Keratinocyte (primary cell): Measurements from ENCODE around the gene LCTL. TPM values are rescaled to one million over a fixed set of nuclear protein-coding genes. Genes with fewer than 3 reads are reported as not detected.

ENCODE experiments used
- DNase-seq: peaks from one replicate; pipeline ENCODE4 v3.0.0-alpha.2; 2011; ENCODE audit warnings: low read depth, missing footprints, low spot score
- FAIRE-seq: peaks from 2 replicates; lab custom pipeline; 2011; peaks lifted over from hg19 to GRCh38; lab: Jason Lieb, UNC
- H2AFZ ChIP-seq: 2 replicates; pipeline ENCODE4 v1.6.0; 2012; ENCODE audit warnings: low read length, control low read depth, inconsistent platforms; ENCODE audit not compliant: control insufficient read depth
- H3K27ac ChIP-seq: 2 replicates; pipeline ENCODE4 v1.5.1; 2011; ENCODE audit warnings: low read length; ENCODE audit not compliant: control insufficient read depth, insufficient read depth
- H3K27me3 ChIP-seq: 3 replicates; pipeline ENCODE4 v1.6.0; 2011; ENCODE audit warnings: low read length; ENCODE audit not compliant: control insufficient read depth, insufficient read depth; ENCODE audit errors: extremely low read depth
- H3K36me3 ChIP-seq, 2 experiments: 2 replicates in 1 of 2; 3 replicates in 1 of 2; pipeline ENCODE4 v1.5.1; 2011; ENCODE audit warnings: low read length in 2 of 2, mild to moderate bottlenecking in 1 of 2; ENCODE audit not compliant: control insufficient read depth in 2 of 2, insufficient read depth in 2 of 2; ENCODE audit errors: extremely low read depth in 1 of 2
- H3K4me1 ChIP-seq: 3 replicates; pipeline ENCODE4 v1.5.1; 2011; ENCODE audit warnings: low read length; ENCODE audit not compliant: control insufficient read depth, insufficient read depth; ENCODE audit errors: extremely low read depth
- H3K4me2 ChIP-seq: 3 replicates; pipeline ENCODE4 v1.6.0; 2011; ENCODE audit warnings: low read depth, low read length; ENCODE audit not compliant: control insufficient read depth, insufficient read depth; ENCODE audit errors: extremely low read depth
- H3K4me3 ChIP-seq, 3 experiments: fragments of 200-600 bp in 1 of 3; sonication (generic) in 1 of 3; 2 replicates in 2 of 3; 3 replicates in 1 of 3; pipeline ENCODE4 v1.5.1; 2011 to 2016; ENCODE audit warnings: low read length in 3 of 3, mild to moderate bottlenecking in 3 of 3, control low read depth in 2 of 3, inconsistent platforms in 1 of 3, low read depth in 1 of 3, mixed read lengths in 1 of 3, mixed run types in 1 of 3, moderate library complexity in 1 of 3; ENCODE audit not compliant: control insufficient read depth in 2 of 3, insufficient read depth in 2 of 3; ENCODE audit errors: extremely low read depth in 1 of 3
- H3K79me2 ChIP-seq: 2 replicates; pipeline ENCODE4 v1.6.0; 2012; ENCODE audit warnings: low read length; ENCODE audit not compliant: control insufficient read depth, insufficient read depth
- H3K9ac ChIP-seq: 3 replicates; pipeline ENCODE4 v1.6.0; 2011; ENCODE audit warnings: low read length; ENCODE audit not compliant: control insufficient read depth, insufficient read depth; ENCODE audit errors: extremely low read depth
- H3K9me1 ChIP-seq: 3 replicates; pipeline ENCODE4 v1.6.0; 2011; ENCODE audit warnings: low read length; ENCODE audit not compliant: control insufficient read depth, insufficient read depth; ENCODE audit errors: extremely low read depth
- H3K9me3 ChIP-seq: 2 replicates; pipeline ENCODE4 v1.5.1; 2012; ENCODE audit warnings: low read depth, low read length; ENCODE audit not compliant: control insufficient read depth
- H4K20me1 ChIP-seq: 3 replicates; pipeline ENCODE4 v1.6.0; 2011; ENCODE audit warnings: low read length; ENCODE audit not compliant: control insufficient read depth, insufficient read depth; ENCODE audit errors: extremely low read depth
- CTCF ChIP-seq, 3 experiments: IDR thresholded peaks in 1 of 3; conservative IDR thresholded peaks in 1 of 3; optimal IDR thresholded peaks in 1 of 3; 2 replicates in 2 of 3; 3 replicates in 1 of 3; pipeline versions ENCODE3 to v1.5.1; 2011; ENCODE audit warnings: low read length in 3 of 3, mild to moderate bottlenecking in 3 of 3, moderate library complexity in 2 of 3, control low read depth in 1 of 3, inconsistent platforms in 1 of 3; ENCODE audit not compliant: insufficient read depth in 2 of 3; ENCODE audit errors: extremely low read depth in 1 of 3
- EZH2 ChIP-seq: IDR thresholded peaks from one replicate; pipeline ENCODE4 v1.6.1; 2012; ENCODE audit warnings: inconsistent platforms, mild to moderate bottlenecking, low read length, moderate library complexity
- dilution Hi-C: fragments of 300-500 bp; cut with MboI; formaldehyde crosslinking; loops from one replicate; pipeline ENCODE4 v1.7.0; 2020; ENCODE audit warnings: low sequenced_read_pairs; ENCODE audit not compliant: extremely low pct_ligation_motif_present
- polyA plus RNA-seq, 5 experiments: library from polyadenylated mRNA; depleted of rRNA in 3 of 5; stranded (reverse) in 3 of 5; stranded (forward) in 1 of 5; unstranded in 1 of 5; fragments of >200 nt; gene quantifications; 1 replicate in 1 of 5; 2 replicates in 3 of 5; 3 replicates in 1 of 5; pipeline versions ENCODE4 v1.2.1 to v1.2.3, GENCODE V29; 2011 to 2012; ENCODE audit warnings: missing spikeins in 2 of 5, low read depth in 1 of 5, low replicate concordance in 1 of 5

LCTL gene
- polyA plus RNA-seq, 1 donor (not counting 4 experiments of a cell fraction or from before 2014, with no cell fraction given), result 0.38 TPM

- Histone ChIP-seq H2AFZ (peak overlapping the region; percentile 94), H3K27ac (peak overlapping the region; percentile 99), H3K36me3 (peaks cover 13 to 26% of the 10 kb centered on the region in 2 experiments), H3K4me1 (peaks cover 17% of the 10 kb centered on the region), H3K9me3 (no peaks in the 10 kb centered on the region), H4K20me1 (peaks cover 10% of the 10 kb centered on the region), H3K4me2 (peak overlapping the region; percentile 91), H3K27me3 (no peaks in the 10 kb centered on the region), H3K9ac (peak overlapping the region; percentile 98), H3K4me3 (peak overlapping the region; percentile 89 to 99 (median 98)), H3K79me2 (peaks cover 70% of the 10 kb centered on the region), H3K9me1 (no peaks in the 10 kb centered on the region)
- dilution Hi-C loops, result no loop called here
- FAIRE-seq (no peak), DNase-seq (no peak)
- TF ChIP-seq CTCF (optimal IDR thresholded peaks at IDR 0.05 in 1 of 3, IDR thresholded peaks at IDR 0.05 in 1 of 3, conservative IDR thresholded peaks at IDR 0.05 in 1 of 3; ENCODE audit: extremely low read depth in 1 of 3, insufficient read depth in 2 of 3, low read length in 3 of 3), result no peak
Observed at GRCh38 chr15:66505818-66506217, 60.0 kb downstream of the LCTL start.

DNA sequence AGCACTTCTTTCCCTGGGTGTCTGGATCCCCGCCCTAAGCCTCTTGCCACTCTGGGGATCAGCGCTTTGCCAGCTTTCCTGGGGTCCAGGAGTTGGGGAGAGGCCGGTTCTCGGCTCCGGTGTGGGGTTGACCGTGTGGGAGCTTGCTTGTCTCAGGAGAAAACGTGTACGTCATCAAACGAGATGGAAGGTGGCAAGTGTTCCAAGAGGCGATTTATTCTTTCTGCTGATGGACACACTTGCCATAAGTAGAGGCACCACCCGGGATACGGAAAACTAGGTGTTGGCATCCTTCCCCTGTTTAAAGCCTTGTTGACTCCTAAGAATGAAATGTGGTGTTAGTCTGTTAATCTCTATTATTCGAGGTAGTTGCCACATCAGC is 60.4 kb downstream of the LCTL start:
- no peak for TF ChIP-seq EZH2
- H4K20me1 ChIP-seq, result peaks cover 12% of the 10 kb centered on the region
- H3K79me2 ChIP-seq, result peaks cover 72% of the 10 kb centered on the region
- dilution Hi-C loops, result no loop called here
- no peak for DNase-seq
- H3K9ac ChIP-seq, result peak overlapping the region; percentile 98
- H3K4me2 ChIP-seq, result peak overlapping the region; percentile 91
- H2AFZ ChIP-seq, result peak overlapping the region; percentile 94
- H3K36me3 ChIP-seq, result peaks cover 16 to 26% of the 10 kb centered on the region in 2 experiments
- no peak for FAIRE-seq
- peak overlapping the region; percentile 99 for H3K27ac ChIP-seq
- no peaks in the 10 kb centered on the region for H3K9me1 ChIP-seq
- peaks cover 17% of the 10 kb centered on the region for H3K4me1 ChIP-seq
- H3K9me3 ChIP-seq, result no peaks in the 10 kb centered on the region
- H3K4me3 ChIP-seq, result peak overlapping the region; percentile 89 to 99 (median 98)
- H3K27me3 ChIP-seq, result no peaks in the 10 kb centered on the region
